ENCODE data around the gene CYTH4. TPM values are rescaled to one million over a fixed set of nuclear protein-coding genes. Genes with fewer than 3 reads are reported as not detected.
"Not testable (repeated sequence)": the region's sequence is repeated elsewhere in the genome, so short reads cannot be mapped to it uniquely, and the experiment has no call there.

Gene CYTH4
- total RNA-seq, 2 donors from 2014 or later = 2.3 to 7.9 TPM

DNA sequence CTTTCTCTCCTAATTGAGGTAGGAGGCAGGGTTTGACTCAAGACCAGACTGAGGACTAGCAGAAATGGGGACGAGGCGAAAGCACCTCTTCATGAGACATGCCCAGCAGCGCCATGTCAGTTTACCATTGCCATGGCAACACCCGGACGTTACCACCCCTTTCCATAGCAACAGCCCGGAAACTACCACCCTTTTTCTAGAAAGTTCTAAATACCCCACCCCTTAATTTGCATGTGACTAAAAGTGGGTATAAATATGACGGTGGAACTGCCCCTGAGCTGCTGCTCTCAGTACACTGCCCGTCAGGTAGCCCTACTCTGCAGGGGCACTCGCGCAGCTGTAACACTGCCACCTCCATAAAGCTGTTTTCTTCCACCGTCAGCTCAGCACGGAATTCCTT is 32.3 kb upstream of the CYTH4 start:
- WGBS, 2 donors = 69 to 74% methylated on average over 12 of the region's 12 CpGs
- intact Hi-C loops (cut with DNase I) = no loop called here

DNA sequence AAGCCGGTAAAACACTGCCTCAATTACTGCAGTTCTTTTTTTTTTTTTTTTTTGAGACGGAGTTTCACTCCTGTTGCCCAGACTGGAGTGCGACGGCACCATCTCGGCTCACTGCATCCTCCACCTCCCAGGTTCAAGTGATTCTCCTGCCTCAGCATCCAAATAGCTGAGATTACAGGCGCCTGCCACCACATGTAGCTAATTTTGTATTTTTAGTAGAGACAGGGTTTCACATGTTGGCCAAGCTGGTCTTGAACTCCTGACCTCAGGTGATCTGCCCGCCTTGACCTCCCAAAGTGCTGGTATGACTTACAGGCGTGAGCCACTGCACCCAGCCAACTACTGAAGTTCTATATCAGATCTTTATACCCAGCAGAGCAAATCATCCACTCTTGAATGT is 30.5 kb upstream of the CYTH4 start:
- H3K36me3 ChIP-seq (replicated peaks in 1 of 2; ENCODE audit: insufficient read depth in 1 of 2, low read depth in 2 of 2); H3K4me1 ChIP-seq; H3K9me3 ChIP-seq; DNase-seq; H3K27ac ChIP-seq; ATAC-seq; intact Hi-C loops (cut with DNase I); H3K27me3 ChIP-seq; H3K4me3 ChIP-seq: not testable (repeated sequence)
- WGBS, 2 donors = 68 to 79% methylated on average over 8 of the region's 8 CpGs

More for the DNA sequence above, 32.3 kb upstream of the CYTH4 start:
- H3K36me3 ChIP-seq (replicated peaks in 1 of 2; ENCODE audit: insufficient read depth in 1 of 2, low read depth in 2 of 2) = no peaks in the 10 kb centered on the region
- no peaks in the 10 kb centered on the region for H3K4me1 ChIP-seq
- DNase-seq (no peak), ATAC-seq (no peak)
- H3K27ac ChIP-seq = no peak overlapping the region
- TF ChIP-seq POLR2A (IDR thresholded peaks at IDR 0.05) (no peak), CTCF (IDR thresholded peaks at IDR 0.05) (no peak)
- H3K27me3 ChIP-seq = no peaks in the 10 kb centered on the region
- H3K4me3 ChIP-seq = no peak overlapping the region
- no peaks in the 10 kb centered on the region for H3K9me3 ChIP-seq

DNA sequence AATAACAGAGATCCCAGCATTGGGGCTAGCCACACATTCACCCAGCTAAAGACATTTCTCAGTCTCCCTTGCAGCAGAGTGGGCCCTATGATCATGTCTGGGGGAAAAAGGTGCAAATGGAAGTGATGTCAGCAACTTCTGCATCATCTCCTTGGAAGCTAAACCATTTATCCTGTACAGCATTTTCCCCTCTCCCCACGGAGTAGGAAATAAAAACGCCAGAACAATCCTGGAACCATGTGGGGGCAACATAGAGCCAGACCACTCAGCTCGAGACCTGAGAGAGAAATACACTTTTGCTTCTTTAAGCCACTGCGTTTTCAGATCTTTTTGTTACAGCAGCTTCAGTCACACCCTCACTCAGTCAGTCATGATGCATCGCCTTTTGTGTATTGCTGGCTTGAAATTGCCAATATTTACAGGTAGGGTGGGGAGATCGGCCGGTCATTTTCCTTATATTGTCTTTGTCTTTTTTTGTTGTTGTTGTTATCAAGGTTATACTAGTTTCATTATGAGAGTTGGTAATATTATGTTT is 29.1 kb upstream of the CYTH4 start:
- TF ChIP-seq POLR2A (IDR thresholded peaks at IDR 0.05) (no peak), CTCF (IDR thresholded peaks at IDR 0.05) (no peak)
- 53 to 54% methylated on average over 7 of the region's 7 CpGs for WGBS, 2 donors
- H3K9me3 ChIP-seq = no peaks in the 10 kb centered on the region
- no peak overlapping the region for H3K4me3 ChIP-seq
- DNase-seq = no peak
- intact Hi-C loops (cut with DNase I) = no loop called here
- H3K27me3 ChIP-seq = no peaks in the 10 kb centered on the region
- no peak overlapping the region for H3K27ac ChIP-seq
- H3K36me3 ChIP-seq (replicated peaks in 1 of 2; ENCODE audit: insufficient read depth in 1 of 2, low read depth in 2 of 2) = no peaks in the 10 kb centered on the region
- no peaks in the 10 kb centered on the region for H3K4me1 ChIP-seq
- ATAC-seq = no peak

- Histone ChIP-seq H3K36me3 (replicated peaks in 1 of 2; ENCODE audit: insufficient read depth in 1 of 2, low read depth in 2 of 2) (no peaks in the 10 kb centered on the region), H3K27me3 (no peaks in the 10 kb centered on the region), H3K4me3 (no peak overlapping the region), H3K9me3 (no peaks in the 10 kb centered on the region), H3K27ac (no peak overlapping the region), H3K4me1 (peaks cover 1% of the 10 kb centered on the region)
- no peak for ATAC-seq
- no peak for DNase-seq
- 58 to 88% methylated on average over 4 to 5 of the region's 5 CpGs for WGBS, 2 donors
- TF ChIP-seq CTCF (IDR thresholded peaks at IDR 0.05) (no peak), POLR2A (IDR thresholded peaks at IDR 0.05) (no peak)
- intact Hi-C loops (cut with DNase I) = no loop called here
Measured at GRCh38 chr22:37254209-37254866, 28.0 kb upstream of the CYTH4 start.

DNA sequence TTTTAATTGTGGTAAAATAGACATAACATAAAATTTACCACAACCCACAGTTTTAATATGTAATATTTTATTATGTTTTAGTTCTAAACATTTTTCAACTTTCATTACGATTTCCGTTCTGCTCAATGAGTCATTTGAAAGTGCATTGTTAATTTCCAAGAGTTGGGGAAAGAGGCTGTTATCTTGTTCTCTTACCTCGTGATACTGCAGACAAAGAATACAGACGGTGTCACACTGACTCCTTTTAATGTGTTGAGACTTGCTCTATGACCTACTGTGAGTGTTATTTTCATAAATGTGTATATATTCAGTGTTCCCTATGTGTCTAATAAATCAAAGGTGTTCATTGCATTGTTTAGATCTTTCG is 27.5 kb upstream of the CYTH4 start:
- WGBS, 2 donors = 46 to 60% methylated on average over 5 of the region's 5 CpGs
- no peak for TF ChIP-seq CTCF (IDR thresholded peaks at IDR 0.05)
- TF ChIP-seq POLR2A (IDR thresholded peaks at IDR 0.05) = no peak
- H3K27ac ChIP-seq = no peak overlapping the region
- DNase-seq (no peak), ATAC-seq (no peak)
- H3K36me3 ChIP-seq (replicated peaks in 1 of 2; ENCODE audit: insufficient read depth in 1 of 2, low read depth in 2 of 2) = no peaks in the 10 kb centered on the region
- H3K4me3 ChIP-seq = no peak overlapping the region
- H3K27me3 ChIP-seq = no peaks in the 10 kb centered on the region
- H3K4me1 ChIP-seq = peaks cover 4% of the 10 kb centered on the region
- H3K9me3 ChIP-seq = no peaks in the 10 kb centered on the region
- intact Hi-C loops (cut with DNase I) = no loop called here
